Measurements from ENCODE around the gene ITPR3.

The ITPR3 gene

DNA sequence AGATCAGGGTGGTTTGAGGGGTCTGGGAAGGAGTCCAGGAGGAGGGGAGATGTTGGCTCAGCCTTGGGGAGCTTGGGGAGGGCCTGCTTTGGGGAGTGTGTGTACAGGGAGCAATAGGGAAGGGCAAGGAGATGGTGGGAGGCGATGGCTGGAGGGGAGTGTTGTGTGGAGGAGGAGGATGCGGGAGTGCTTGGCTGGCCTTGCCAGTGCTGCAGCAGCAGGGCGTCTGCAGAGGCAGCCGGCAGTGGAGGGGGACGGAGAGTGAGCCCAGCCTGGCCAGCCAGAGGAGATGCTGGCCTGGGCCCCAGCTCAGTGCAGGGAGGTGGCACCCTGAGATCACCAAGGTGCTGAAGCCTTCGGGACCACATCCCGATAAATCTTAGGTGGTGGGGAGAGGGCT is 121.7 kb downstream of the ITPR3 start:
- no peak for DNase-seq (ENCODE audit: low read depth)

DNA sequence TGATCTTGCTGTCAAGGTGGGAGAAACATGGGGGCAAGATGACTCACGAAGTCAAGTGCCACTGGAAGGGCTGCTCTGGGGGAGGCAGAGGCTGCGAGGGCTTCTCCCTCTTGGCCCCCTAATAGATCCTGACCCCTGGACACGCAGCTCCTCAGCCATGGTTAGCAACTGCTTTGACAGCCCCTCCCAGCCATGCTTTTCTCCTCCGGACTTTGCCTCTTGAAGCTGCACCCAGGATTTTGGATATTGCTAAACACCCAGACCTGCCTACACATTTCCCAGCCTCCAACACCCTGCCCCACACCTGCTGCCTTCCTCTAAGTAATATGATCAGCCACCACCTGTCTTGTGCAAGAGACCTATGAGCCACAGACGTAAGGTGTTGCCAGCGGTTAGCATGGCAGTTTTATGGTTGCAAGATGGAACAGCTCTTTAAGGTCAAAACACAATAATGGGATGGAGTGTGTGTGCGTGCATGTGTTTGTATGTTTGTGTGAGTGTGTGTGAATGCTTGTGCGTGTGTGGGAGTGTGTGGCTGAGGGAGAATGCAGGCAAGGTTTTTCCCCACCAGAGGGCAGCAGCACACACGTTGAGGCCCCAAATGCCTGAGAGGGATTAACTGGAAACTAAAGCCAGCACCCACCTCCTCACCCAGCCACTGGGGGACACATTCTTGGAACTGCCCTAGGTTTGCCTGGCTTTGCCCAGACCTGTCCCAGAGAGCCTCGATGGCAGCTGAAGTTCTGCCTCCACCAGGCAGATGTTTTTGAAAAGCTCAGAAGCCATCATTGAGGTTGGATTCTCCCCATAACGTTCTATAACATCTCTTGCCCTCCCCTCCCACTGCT is 123.1 kb downstream of the ITPR3 start:
- no peak overlapping the region for H3K4me3 ChIP-seq (ENCODE audit: low read depth, low read length)
- TF ChIP-seq, protein P1, sequence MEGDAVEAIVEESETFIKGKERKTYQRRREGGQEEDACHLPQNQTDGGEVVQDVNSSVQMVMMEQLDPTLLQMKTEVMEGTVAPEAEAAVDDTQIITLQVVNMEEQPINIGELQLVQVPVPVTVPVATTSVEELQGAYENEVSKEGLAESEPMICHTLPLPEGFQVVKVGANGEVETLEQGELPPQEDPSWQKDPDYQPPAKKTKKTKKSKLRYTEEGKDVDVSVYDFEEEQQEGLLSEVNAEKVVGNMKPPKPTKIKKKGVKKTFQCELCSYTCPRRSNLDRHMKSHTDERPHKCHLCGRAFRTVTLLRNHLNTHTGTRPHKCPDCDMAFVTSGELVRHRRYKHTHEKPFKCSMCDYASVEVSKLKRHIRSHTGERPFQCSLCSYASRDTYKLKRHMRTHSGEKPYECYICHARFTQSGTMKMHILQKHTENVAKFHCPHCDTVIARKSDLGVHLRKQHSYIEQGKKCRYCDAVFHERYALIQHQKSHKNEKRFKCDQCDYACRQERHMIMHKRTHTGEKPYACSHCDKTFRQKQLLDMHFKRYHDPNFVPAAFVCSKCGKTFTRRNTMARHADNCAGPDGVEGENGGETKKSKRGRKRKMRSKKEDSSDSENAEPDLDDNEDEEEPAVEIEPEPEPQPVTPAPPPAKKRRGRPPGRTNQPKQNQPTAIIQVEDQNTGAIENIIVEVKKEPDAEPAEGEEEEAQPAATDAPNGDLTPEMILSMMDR (IDR thresholded peaks at IDR 0.05; ENCODE audit: low read depth, low read length, missing control alignments): peak; percentile 99
- peak; percentile 33 for DNase-seq (ENCODE audit: low read depth)

More for the DNA sequence above, 121.7 kb downstream of the ITPR3 start:
- no peak overlapping the region for H3K4me3 ChIP-seq (ENCODE audit: low read depth, low read length)
- TF ChIP-seq, protein P1 (IDR thresholded peaks at IDR 0.05; ENCODE audit: low read depth, low read length, missing control alignments): no peak

DNA sequence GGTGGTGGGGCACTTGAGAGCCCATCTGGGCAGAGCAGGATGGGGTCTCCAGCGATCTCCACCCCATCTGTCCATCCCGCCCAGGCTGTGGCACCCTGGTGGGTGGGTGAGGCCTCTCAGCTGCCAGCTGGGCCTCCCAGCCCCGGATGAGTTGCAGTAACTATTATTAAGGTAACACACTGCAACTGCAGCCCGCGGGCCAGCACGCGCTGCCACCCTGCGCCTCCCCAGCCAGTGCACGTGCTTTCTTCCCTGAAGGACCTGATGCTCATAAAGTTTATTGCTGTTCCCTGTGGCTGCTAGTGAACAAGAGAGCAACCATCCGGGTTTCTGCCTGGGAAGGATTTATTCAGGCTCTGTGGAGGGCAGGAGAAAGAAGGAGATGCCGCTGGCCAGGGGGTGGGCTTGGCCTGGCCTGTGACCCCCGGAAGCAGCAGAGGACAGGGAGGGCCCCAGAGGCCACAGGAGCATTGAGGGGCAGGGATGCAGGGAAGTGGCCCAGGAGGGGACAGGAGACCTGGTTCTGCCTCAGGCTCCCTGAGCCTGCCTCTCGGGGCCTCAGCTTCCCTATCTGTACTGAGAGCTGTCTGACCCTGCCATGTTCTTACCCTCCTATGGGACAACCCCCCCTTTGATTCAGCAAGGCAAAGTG is 123.9 kb downstream of the ITPR3 start:
- no peak for DNase-seq (ENCODE audit: low read depth)
- TF ChIP-seq, protein P1 (IDR thresholded peaks at IDR 0.05; ENCODE audit: low read depth, low read length, missing control alignments): no peak
- no peak overlapping the region for H3K4me3 ChIP-seq (ENCODE audit: low read depth, low read length)

DNA sequence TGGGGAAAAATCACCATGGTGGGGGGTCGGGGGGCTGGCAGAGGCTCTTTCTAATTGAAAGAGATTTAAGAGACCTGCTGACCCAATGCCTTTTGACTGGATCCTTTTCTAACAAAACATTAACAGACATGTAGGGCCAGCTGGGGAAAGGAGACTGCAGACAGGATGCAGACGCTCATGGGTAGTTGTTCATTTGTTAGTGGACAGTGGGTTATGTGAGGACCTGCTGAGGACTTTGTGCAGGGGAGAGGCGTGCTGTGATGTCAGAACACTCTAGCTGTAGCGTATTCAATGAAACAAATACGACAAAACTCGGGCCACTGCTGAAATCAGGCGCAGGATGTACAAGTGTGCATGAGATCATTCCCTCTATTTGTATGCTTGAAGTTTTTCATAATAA is 124.4 kb downstream of the ITPR3 start:
- no peak overlapping the region for H3K4me3 ChIP-seq (ENCODE audit: low read depth, low read length)
- DNase-seq (ENCODE audit: low read depth): no peak
- TF ChIP-seq, protein P1 (IDR thresholded peaks at IDR 0.05; ENCODE audit: low read depth, low read length, missing control alignments): no peak
